ENCODE data around the gene NSUN6. TPM values are rescaled to one million over a fixed set of nuclear protein-coding genes. Genes with fewer than 3 reads are reported as not detected.
A peak's percentile ranks its signal among the peaks of the same experiment; 100 is the strongest.

Gene NSUN6
- total RNA-seq, 1 experiment from 2014 or later = 15.1 TPM

DNA sequence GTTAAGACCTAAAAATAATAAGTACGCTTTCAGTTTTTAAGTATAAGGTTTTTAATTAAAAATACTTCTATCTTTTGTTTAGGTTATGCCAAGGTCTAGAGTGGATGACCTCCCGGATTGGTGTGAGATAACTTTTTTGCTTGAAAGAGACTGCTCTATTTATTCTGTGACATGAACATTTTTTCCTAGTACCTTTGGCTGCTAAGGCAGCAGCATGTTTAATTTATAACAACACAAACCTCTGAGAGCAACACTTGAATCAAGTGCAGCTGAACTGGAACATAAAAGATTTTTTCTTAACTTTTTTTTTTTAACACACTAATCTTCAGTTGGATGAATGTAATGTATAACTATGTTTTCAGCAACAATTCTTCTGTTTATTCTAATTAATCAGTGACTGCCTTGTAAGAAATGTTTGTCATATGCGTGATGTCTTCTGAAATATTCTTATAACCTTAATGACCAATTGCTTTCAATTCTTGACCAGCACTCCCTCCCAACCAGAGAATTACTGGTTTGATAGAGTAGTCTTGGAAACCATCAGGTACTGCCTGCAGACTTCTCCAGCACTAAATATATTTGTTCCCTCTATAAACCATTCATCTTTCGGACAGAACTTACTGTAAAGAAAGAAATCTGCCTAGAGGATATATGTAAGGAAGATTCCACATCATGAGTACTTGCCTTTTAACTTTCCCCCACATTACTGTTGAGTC is 23.9 kb upstream of the NSUN6 start:
- no peak overlapping the region for H3K27ac Mint-ChIP-seq
- TF ChIP-seq GRHL2 (CRISPR knock-in tag; IDR thresholded peaks at IDR 0.05; ENCODE audit: insufficient replicate concordance, severe bottlenecking) (no peak), TEAD4 (CRISPR knock-in tag; IDR thresholded peaks at IDR 0.05) (no peak), ETV6 (CRISPR knock-in tag; IDR thresholded peaks at IDR 0.05) (no peak), NR3C1 (CRISPR knock-in tag; conservative IDR thresholded peaks at IDR 0.05; ENCODE audit: low read depth) (no peak), EMX1 (CRISPR knock-in tag; IDR thresholded peaks at IDR 0.05) (no peak), ZNF232 (CRISPR knock-in tag; IDR thresholded peaks at IDR 0.05) (no peak), CREB1 (CRISPR knock-in tag; IDR thresholded peaks at IDR 0.05) (no peak), SOX15 (CRISPR knock-in tag; IDR thresholded peaks at IDR 0.05) (no peak), ZNF396 (CRISPR knock-in tag; IDR thresholded peaks at IDR 0.05; ENCODE audit: borderline replicate concordance) (no peak), MYBL2 (CRISPR knock-in tag; IDR thresholded peaks at IDR 0.05) (no peak), FOXK1 (CRISPR knock-in tag; IDR thresholded peaks at IDR 0.05) (no peak), PRRX2 (CRISPR knock-in tag; IDR thresholded peaks at IDR 0.05) (no peak), GTF2I (CRISPR knock-in tag; conservative IDR thresholded peaks at IDR 0.05) (no peak), MXD4 (CRISPR knock-in tag; IDR thresholded peaks at IDR 0.05; ENCODE audit: borderline replicate concordance) (no peak)
- TF ChIP-seq, protein P1, sequence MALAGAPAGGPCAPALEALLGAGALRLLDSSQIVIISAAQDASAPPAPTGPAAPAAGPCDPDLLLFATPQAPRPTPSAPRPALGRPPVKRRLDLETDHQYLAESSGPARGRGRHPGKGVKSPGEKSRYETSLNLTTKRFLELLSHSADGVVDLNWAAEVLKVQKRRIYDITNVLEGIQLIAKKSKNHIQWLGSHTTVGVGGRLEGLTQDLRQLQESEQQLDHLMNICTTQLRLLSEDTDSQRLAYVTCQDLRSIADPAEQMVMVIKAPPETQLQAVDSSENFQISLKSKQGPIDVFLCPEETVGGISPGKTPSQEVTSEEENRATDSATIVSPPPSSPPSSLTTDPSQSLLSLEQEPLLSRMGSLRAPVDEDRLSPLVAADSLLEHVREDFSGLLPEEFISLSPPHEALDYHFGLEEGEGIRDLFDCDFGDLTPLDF (CRISPR knock-in tag; IDR thresholded peaks at IDR 0.05) = no peak
- no peaks in the 10 kb centered on the region for H3K27me3 Mint-ChIP-seq (ENCODE audit: low read depth)
- no peaks in the 10 kb centered on the region for H3K9me3 Mint-ChIP-seq
- ATAC-seq = no peak
- no peak overlapping the region for H3K4me3 Mint-ChIP-seq
- H3K36me3 Mint-ChIP-seq = peaks cover 43% of the 10 kb centered on the region
- CTCF ChIA-PET = no interaction called here
- peaks cover 14% of the 10 kb centered on the region; the same call in 1 of the 2 replicates for H3K4me1 Mint-ChIP-seq
- no peak for DNase-seq (ENCODE audit: low spot score)
- POLR2A ChIA-PET = no interaction called here

DNA sequence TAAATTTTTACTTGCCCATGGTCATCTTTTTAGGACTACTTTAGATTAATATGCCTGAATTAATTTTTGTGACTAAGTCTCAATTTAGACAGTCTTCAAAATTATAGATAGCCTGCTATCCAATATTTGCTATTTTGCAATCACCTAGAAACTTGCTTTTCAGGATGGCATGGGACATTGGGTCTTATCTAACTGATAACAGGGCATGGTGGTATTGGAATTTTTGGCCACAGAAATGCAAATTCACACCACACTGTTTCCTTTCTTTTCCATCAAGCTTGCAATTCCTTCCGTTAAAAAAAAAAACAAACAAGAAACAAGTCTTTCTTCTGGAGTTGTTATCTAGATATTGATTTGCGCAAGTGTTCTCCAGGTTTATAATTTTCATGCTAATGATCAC is 16.6 kb upstream of the NSUN6 start:
- Mint-ChIP-seq H3K36me3 (peaks cover 42% of the 10 kb centered on the region), H3K9me3 (peaks cover 3% of the 10 kb centered on the region; the same call in 1 of the 2 replicates)

More for the DNA sequence above, 16.6 kb upstream of the NSUN6 start:
- POLR2A ChIA-PET = interaction anchor here (1.2 kb wide), 1 partner anchor 9 kb away, joined by 3 read pairs; no protein-coding TSS in a partner anchor
- Mint-ChIP-seq H3K4me1 (peaks cover 37% of the 10 kb centered on the region), H3K27ac (peak overlapping the region; percentile 94), H3K4me3 (peak overlapping the region; percentile 51), H3K27me3 (ENCODE audit: low read depth) (no peaks in the 10 kb centered on the region)
- no peak for DNase-seq (ENCODE audit: low spot score)
- CTCF ChIA-PET = no interaction called here
- ATAC-seq = no peak; the same call in 1 of the 2 replicates
- no peak for TF ChIP-seq NFYB (CRISPR knock-in tag; conservative IDR thresholded peaks at IDR 0.05; ENCODE audit: low read depth)
- TF ChIP-seq EMX1 (CRISPR knock-in tag; IDR thresholded peaks at IDR 0.05) = no peak
- TF ChIP-seq MXD4 (CRISPR knock-in tag; IDR thresholded peaks at IDR 0.05; ENCODE audit: borderline replicate concordance) = no peak
- no peak for TF ChIP-seq ZBTB21 (CRISPR knock-in tag; IDR thresholded peaks at IDR 0.05; ENCODE audit: borderline replicate concordance)
- TF ChIP-seq ZNF121 (CRISPR knock-in tag; IDR thresholded peaks at IDR 0.05) = no peak
- TF ChIP-seq, protein P2, sequence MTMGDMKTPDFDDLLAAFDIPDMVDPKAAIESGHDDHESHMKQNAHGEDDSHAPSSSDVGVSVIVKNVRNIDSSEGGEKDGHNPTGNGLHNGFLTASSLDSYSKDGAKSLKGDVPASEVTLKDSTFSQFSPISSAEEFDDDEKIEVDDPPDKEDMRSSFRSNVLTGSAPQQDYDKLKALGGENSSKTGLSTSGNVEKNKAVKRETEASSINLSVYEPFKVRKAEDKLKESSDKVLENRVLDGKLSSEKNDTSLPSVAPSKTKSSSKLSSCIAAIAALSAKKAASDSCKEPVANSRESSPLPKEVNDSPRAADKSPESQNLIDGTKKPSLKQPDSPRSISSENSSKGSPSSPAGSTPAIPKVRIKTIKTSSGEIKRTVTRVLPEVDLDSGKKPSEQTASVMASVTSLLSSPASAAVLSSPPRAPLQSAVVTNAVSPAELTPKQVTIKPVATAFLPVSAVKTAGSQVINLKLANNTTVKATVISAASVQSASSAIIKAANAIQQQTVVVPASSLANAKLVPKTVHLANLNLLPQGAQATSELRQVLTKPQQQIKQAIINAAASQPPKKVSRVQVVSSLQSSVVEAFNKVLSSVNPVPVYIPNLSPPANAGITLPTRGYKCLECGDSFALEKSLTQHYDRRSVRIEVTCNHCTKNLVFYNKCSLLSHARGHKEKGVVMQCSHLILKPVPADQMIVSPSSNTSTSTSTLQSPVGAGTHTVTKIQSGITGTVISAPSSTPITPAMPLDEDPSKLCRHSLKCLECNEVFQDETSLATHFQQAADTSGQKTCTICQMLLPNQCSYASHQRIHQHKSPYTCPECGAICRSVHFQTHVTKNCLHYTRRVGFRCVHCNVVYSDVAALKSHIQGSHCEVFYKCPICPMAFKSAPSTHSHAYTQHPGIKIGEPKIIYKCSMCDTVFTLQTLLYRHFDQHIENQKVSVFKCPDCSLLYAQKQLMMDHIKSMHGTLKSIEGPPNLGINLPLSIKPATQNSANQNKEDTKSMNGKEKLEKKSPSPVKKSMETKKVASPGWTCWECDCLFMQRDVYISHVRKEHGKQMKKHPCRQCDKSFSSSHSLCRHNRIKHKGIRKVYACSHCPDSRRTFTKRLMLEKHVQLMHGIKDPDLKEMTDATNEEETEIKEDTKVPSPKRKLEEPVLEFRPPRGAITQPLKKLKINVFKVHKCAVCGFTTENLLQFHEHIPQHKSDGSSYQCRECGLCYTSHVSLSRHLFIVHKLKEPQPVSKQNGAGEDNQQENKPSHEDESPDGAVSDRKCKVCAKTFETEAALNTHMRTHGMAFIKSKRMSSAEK (CRISPR knock-in tag; IDR thresholded peaks at IDR 0.05; ENCODE audit: borderline replicate concordance) = no peak
- TF ChIP-seq FOXP1 (CRISPR knock-in tag; IDR thresholded peaks at IDR 0.05; ENCODE audit: borderline replicate concordance) = no peak
- TF ChIP-seq RELA (CRISPR knock-in tag; IDR thresholded peaks at IDR 0.05; ENCODE audit: borderline replicate concordance) = no peak
- no peak for TF ChIP-seq FOXK1 (CRISPR knock-in tag; IDR thresholded peaks at IDR 0.05)
- TF ChIP-seq GRHL2 (CRISPR knock-in tag; IDR thresholded peaks at IDR 0.05; ENCODE audit: insufficient replicate concordance, severe bottlenecking) = no peak
- TF ChIP-seq TEAD1 (CRISPR knock-in tag; IDR thresholded peaks at IDR 0.05) = no peak

Measured in WTC11 (cell line).